GM10266 (cell line): Measurements from ENCODE around the gene PCBP1.
"Not testable (repeated sequence)": the region's sequence is repeated elsewhere in the genome, so short reads cannot be mapped to it uniquely, and the experiment has no call there.

Source experiments
- DNase-seq: peaks from one replicate; pipeline ENCODE4 v3.0.0; 2012; ENCODE audit errors: extremely low spot score
- TF ChIP-seq, protein P1 (sequence below): IDR thresholded peaks from 2 replicates; pipeline ENCODE4 v1.5.1; 2012; ENCODE audit warnings: mild to moderate bottlenecking, low read depth; ENCODE audit not compliant: control insufficient read depth, insufficient read depth; ENCODE audit errors: missing control alignments

PCBP1 gene

DNA sequence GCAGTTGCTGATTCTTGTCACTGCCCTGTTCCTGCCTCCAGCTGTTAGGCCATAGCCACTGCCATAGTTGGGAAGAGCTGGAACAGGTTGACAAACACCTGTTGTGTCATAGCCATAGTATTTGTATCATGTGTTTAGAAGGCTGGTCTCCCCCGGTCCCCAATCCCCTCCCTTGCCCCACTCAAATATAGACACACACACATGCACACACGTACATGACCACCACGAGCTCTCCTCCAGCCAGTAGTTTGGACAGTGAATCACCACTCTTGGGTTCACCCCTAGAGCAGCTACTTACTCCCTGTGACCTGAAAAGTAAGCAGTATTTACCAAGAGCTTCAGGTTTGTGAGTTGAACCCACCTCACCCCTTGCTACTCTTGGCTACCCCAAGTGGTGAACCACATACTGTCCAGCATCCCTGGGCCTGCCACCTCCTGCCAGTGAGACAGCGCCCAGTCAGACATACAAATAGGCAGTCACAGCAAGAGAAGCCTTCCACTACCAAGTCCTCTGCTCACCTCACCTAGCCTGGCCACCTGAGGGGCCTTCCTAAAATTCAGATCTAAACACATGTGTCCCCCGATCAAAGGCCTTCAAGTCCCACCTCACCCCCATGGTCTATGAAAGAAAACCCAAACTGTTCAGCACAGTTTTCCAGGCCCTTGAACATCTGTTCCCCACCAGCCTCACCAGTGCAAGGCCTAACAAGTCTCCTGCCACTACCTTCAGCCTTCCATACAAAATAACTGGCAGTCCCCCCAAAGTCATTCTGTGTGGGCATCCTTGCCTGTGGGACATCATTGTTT lies 7.1 kb downstream of the PCBP1 start:
- TF ChIP-seq, protein P1, sequence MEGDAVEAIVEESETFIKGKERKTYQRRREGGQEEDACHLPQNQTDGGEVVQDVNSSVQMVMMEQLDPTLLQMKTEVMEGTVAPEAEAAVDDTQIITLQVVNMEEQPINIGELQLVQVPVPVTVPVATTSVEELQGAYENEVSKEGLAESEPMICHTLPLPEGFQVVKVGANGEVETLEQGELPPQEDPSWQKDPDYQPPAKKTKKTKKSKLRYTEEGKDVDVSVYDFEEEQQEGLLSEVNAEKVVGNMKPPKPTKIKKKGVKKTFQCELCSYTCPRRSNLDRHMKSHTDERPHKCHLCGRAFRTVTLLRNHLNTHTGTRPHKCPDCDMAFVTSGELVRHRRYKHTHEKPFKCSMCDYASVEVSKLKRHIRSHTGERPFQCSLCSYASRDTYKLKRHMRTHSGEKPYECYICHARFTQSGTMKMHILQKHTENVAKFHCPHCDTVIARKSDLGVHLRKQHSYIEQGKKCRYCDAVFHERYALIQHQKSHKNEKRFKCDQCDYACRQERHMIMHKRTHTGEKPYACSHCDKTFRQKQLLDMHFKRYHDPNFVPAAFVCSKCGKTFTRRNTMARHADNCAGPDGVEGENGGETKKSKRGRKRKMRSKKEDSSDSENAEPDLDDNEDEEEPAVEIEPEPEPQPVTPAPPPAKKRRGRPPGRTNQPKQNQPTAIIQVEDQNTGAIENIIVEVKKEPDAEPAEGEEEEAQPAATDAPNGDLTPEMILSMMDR: no peak
- DNase-seq: no peak

DNA sequence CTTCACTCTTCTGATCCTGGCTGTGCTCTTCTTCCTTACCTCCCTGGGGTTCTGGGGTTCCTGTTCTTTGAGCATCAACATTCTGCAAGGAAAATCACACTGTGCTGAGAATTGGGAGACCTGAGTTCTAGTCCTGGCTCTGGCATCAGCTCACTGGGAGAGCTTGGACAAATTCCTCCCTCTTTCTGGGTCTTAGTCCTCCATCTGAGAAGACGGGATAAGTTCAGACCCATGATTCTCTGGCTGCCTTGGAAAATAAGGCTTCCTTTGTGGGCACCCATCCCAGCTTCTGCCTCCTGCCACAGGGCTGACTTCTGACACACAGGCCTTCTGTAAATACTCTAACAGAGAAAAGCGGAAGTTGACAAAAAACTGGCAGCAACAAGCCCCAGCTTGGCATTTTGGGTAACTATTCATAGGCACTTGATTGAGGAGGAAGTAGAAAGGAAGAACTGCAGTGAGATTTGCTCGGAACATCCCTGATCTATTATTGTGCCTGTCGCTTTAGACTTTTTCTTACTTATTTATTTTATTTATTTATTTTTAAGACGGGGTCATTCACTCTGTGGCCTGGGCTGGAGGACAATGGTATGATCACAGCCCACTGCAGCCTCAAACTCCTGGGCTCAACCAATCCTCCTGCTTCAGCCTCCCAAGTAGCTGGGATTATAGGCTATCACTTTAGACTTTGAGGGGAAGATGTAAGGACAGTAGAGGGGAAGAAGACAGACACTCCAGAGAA lies 7.9 kb downstream of the PCBP1 start:
- TF ChIP-seq, protein P1: no peak
- DNase-seq: peak; percentile 63

GRCh38 chr2:70095720-70096670 lies 8.7 kb downstream of the PCBP1 start:
- TF ChIP-seq, protein P1: no peak
- DNase-seq: no peak

- DNase-seq: no peak
- TF ChIP-seq, protein P1: no peak
These were observed 10.8 kb downstream of the PCBP1 start for GRCh38 chr2:70098032-70098431.

DNA sequence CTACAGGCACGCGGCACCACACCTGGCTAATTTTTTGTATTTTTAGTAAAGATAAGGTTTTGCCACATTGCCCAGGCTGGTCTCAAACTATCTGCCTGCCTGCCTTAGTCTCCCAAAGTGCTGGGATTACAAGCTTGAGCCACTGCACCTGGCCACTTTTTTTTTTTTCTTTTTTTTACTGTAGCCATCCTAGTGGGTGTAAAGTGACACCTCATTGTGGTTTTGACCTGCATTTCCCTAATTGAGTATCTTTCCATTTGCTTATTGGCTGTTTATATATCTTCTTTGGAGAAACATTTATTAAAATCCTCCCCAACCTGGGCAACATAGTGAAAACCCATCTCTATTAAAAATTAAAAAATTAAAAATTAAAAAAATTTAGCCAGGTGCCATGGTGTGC lies 12.0 kb downstream of the PCBP1 start:
- TF ChIP-seq, protein P1: no peak
- DNase-seq: no peak

DNA sequence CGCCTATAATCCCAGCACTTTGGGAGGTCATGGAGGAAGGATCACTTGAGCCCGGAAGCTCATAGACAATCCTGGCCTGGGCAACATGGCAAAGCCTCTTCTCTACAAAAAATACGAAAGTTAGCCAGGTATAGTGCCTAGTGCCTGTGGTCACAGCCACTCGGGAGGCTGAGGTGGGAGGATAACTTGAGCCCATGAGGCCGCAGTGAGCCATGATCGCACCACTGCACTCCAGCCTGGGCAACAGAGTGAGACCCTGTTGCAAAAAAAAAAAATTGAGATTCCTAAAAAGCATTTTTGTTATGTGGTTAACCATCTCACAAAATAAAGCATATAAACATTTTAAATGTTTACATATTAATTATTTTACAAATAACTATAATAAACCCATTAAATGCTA lies 13.9 kb downstream of the PCBP1 start:
- no peak for DNase-seq

DNA sequence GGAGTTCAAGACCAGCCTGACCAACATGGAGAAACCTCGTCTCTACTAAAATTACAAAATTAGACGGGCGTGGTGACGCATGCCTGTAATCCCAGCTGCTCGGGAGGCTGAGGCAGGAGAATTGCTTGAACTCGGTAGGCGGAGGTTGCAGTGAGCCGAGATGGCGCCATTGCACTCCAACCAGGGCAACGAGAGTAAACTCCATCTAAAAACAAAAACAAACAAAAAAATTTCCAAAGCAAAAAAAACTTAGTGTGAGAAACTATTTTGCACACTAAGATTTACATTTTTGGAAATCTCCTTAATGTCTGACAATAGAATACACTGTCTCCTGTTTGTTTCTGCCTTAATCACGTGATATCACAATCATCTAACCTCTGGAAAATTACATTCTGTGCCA lies 14.4 kb downstream of the PCBP1 start:
- not testable (repeated sequence) for DNase-seq

More for the DNA sequence above, 13.9 kb downstream of the PCBP1 start:
- TF ChIP-seq, protein P1: no peak

DNA sequence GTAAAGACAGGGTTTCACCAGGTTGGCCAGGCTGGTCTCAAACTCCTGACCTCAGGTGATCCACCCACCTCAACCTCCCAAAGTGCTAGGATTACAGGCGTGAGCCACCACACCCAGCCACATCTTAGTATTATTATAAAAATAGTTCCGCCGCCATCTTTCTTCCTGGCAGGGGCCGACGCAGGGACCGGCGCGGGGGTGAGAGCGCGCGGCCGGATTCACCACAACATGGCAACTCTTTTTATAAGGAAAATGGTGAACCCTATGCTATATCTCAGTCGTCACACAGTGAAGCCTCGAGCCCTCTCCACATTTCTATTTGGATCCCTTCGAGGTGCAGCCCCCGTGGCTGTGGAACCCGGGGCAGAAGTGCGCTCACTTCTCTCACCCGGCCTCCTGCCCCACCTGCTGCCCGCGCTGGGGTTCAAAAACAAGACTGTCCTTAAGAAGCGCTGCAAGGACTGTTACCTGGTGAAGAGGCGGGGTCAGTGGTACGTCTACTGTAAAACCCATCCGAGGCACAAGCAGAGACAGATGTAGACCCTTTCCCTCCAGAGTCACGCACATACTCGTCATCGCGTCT lies 15.1 kb downstream of the PCBP1 start:
- not testable (repeated sequence) for DNase-seq
